ENCODE data around the gene AGAP1.

DNA sequence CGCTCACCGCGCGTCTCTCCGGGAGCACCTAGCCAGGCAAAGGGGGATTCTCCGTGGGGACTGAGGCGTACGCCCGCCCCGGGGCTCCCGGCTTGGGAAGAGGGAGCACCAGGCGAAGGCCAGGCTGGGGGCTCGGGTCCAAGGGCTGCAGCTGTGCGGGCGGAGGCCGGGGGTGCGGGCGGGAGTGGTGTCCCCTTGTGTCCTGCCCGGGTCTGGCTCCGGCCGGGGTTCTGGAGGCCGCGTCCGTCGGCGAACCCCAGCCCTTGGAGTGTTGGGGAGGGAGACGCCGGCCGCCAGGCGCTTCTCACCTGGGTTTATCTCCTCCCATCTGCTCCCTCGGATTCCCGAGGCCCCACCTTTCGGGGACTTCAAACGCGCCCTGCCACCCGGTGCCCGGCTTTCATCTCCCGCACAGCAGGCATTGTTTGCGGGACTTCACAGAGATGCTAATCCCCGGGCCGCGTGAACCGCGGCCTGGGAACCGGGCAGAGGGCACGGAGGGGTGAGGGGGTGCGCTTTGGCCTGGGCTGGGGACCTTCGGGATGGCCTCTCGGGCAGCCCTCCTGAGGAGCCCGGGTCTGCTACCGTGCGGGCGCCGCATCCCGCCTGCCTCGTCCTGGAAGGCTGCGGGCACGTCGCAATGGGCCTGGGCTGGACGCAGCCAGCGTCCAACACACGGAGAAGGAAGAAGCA lies 679.3 kb downstream of the AGAP1 start:
- TF ChIP-seq, protein P1, sequence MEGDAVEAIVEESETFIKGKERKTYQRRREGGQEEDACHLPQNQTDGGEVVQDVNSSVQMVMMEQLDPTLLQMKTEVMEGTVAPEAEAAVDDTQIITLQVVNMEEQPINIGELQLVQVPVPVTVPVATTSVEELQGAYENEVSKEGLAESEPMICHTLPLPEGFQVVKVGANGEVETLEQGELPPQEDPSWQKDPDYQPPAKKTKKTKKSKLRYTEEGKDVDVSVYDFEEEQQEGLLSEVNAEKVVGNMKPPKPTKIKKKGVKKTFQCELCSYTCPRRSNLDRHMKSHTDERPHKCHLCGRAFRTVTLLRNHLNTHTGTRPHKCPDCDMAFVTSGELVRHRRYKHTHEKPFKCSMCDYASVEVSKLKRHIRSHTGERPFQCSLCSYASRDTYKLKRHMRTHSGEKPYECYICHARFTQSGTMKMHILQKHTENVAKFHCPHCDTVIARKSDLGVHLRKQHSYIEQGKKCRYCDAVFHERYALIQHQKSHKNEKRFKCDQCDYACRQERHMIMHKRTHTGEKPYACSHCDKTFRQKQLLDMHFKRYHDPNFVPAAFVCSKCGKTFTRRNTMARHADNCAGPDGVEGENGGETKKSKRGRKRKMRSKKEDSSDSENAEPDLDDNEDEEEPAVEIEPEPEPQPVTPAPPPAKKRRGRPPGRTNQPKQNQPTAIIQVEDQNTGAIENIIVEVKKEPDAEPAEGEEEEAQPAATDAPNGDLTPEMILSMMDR (IDR thresholded peaks at IDR 0.05), result no peak
- no peak for TF ChIP-seq POLR2A (IDR thresholded peaks at IDR 0.05)

All from uterus (tissue), 2 donors.